GM12892 (cell line): Measurements from ENCODE around the gene ZMIZ1.

ENCODE experiments used
- POLR2A ChIP-seq: IDR thresholded peaks from 2 replicates; pipeline ENCODE4 v1.6.1; 2011; ENCODE audit warnings: low read depth, low read length, control low read depth
- POLR2AphosphoS5 ChIP-seq: IDR thresholded peaks from 2 replicates; pipeline ENCODE4 v1.6.1; 2011; ENCODE audit warnings: low read depth, low read length, control low read depth

GRCh38 chr10:79055100-79055782 lies 13.5 kb upstream of the ZMIZ1 start:
- TF ChIP-seq POLR2A, result no peak
- no peak for TF ChIP-seq POLR2AphosphoS5
